Gastrocnemius medialis (tissue), 4 donors: ENCODE measurements around the gene ACOD1.

ENCODE experiments used
- POLR2A ChIP-seq, 2 donors: fragments of 450-650 bp; IDR thresholded peaks; one replicate each; pipeline ENCODE4 v1.6.1; 2017; ENCODE audit warnings: antibody characterized with exemption in 2 of 2, mild to moderate bottlenecking in 2 of 2, moderate library complexity in 2 of 2
- TF ChIP-seq, protein P1 (sequence below), 5 experiments: fragments of 450-650 bp in 3 of 5; fragments of 200-600 bp in 2 of 5; sonication (generic) in 2 of 5; IDR thresholded peaks in 4 of 5; conservative IDR thresholded peaks in 1 of 5; 1 replicate in 4 of 5; 2 replicates in 1 of 5; pipeline ENCODE4 v1.5.1; 2016 to 2019; ENCODE audit warnings: antibody characterized with exemption in 5 of 5, mild to moderate bottlenecking in 3 of 5, moderate library complexity in 3 of 5

- TF ChIP-seq, protein P1, sequence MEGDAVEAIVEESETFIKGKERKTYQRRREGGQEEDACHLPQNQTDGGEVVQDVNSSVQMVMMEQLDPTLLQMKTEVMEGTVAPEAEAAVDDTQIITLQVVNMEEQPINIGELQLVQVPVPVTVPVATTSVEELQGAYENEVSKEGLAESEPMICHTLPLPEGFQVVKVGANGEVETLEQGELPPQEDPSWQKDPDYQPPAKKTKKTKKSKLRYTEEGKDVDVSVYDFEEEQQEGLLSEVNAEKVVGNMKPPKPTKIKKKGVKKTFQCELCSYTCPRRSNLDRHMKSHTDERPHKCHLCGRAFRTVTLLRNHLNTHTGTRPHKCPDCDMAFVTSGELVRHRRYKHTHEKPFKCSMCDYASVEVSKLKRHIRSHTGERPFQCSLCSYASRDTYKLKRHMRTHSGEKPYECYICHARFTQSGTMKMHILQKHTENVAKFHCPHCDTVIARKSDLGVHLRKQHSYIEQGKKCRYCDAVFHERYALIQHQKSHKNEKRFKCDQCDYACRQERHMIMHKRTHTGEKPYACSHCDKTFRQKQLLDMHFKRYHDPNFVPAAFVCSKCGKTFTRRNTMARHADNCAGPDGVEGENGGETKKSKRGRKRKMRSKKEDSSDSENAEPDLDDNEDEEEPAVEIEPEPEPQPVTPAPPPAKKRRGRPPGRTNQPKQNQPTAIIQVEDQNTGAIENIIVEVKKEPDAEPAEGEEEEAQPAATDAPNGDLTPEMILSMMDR (IDR thresholded peaks at IDR 0.05 in 4 of 5, conservative IDR thresholded peaks at IDR 0.05 in 1 of 5): no peak
- TF ChIP-seq POLR2A (IDR thresholded peaks at IDR 0.05): no peak
These were observed 19.7 kb downstream of the ACOD1 start for GRCh38 chr13:76968041-76968440.
